Kidney epithelial cell (primary cell): Measurements from ENCODE around the gene DNMT1. TPM values are rescaled to one million over a fixed set of nuclear protein-coding genes. Genes with fewer than 3 reads are reported as not detected.

Source experiments
- DNase-seq: peaks from one replicate; pipeline ENCODE4 v3.0.0-alpha.2; 2010; ENCODE audit warnings: low read depth
- H3K27me3 ChIP-seq: 2 replicates; pipeline ENCODE4 v1.6.0; 2011; ENCODE audit warnings: low read length; ENCODE audit not compliant: control insufficient read depth, insufficient read depth
- H3K36me3 ChIP-seq: 2 replicates; pipeline ENCODE4 v1.5.1; 2011; ENCODE audit warnings: low read length; ENCODE audit not compliant: control insufficient read depth, insufficient read depth
- H3K4me3 ChIP-seq: 2 replicates; pipeline ENCODE4 v1.5.1; 2011; ENCODE audit warnings: low read depth, mild to moderate bottlenecking, control low read depth, low read length
- total RNA-seq: library from RNA; depleted of rRNA; stranded (reverse); fragments of >200 nt; gene quantifications from 2 replicates; pipeline ENCODE4 v1.2.3, GENCODE V29; 2015
- TF ChIP-seq, protein P1 (sequence below): IDR thresholded peaks from 2 replicates; pipeline ENCODE4 v1.5.1; 2011; ENCODE audit warnings: mild to moderate bottlenecking, moderate library complexity, low read length, control low read depth, inconsistent platforms; ENCODE audit not compliant: insufficient read depth, poor library complexity, severe bottlenecking

The DNMT1 gene
- total RNA-seq, 1 donor from 2014 or later, result 66.9 TPM

DNA sequence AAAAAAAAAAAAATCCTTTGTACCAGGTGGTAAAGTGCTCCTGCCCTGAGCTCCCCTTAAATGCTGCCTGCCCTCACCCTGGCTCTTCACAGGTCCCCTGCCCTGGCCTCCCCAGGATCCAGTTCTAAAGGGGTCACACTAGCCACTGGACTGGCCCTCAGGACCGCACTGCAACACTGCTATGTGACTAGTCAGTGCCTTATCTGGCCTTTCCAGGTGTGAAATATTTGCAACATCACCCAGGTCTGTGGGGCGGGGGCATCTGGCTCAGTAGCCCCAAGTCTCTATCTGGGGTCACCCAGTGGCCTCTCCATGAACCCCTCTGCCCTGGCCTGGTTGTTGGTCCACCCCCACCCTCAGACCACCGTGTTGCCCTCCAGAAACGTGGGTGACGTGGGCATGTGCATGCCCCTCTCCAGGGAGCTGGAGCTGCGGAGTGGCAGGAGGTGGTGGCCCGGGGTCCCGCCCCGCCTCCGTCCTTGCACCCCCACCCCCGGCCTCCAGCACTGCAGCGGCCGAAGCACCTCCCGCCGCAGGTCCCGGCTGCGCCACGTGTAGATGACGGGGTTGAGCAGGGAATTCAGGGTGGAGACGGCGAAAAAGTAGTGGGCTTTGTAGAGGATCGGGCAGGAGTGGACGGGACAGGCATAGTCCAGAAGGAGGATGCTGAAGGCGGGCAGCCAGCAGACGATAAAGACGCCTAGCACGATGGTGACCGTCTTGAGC, 28.9 kb upstream of the DNMT1 start:
- no peaks in the 10 kb centered on the region for H3K27me3 ChIP-seq
- no peak overlapping the region for H3K4me3 ChIP-seq
- H3K36me3 ChIP-seq, result no peaks in the 10 kb centered on the region
- DNase-seq, result no peak
- TF ChIP-seq, protein P1, sequence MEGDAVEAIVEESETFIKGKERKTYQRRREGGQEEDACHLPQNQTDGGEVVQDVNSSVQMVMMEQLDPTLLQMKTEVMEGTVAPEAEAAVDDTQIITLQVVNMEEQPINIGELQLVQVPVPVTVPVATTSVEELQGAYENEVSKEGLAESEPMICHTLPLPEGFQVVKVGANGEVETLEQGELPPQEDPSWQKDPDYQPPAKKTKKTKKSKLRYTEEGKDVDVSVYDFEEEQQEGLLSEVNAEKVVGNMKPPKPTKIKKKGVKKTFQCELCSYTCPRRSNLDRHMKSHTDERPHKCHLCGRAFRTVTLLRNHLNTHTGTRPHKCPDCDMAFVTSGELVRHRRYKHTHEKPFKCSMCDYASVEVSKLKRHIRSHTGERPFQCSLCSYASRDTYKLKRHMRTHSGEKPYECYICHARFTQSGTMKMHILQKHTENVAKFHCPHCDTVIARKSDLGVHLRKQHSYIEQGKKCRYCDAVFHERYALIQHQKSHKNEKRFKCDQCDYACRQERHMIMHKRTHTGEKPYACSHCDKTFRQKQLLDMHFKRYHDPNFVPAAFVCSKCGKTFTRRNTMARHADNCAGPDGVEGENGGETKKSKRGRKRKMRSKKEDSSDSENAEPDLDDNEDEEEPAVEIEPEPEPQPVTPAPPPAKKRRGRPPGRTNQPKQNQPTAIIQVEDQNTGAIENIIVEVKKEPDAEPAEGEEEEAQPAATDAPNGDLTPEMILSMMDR, result no peak

DNA sequence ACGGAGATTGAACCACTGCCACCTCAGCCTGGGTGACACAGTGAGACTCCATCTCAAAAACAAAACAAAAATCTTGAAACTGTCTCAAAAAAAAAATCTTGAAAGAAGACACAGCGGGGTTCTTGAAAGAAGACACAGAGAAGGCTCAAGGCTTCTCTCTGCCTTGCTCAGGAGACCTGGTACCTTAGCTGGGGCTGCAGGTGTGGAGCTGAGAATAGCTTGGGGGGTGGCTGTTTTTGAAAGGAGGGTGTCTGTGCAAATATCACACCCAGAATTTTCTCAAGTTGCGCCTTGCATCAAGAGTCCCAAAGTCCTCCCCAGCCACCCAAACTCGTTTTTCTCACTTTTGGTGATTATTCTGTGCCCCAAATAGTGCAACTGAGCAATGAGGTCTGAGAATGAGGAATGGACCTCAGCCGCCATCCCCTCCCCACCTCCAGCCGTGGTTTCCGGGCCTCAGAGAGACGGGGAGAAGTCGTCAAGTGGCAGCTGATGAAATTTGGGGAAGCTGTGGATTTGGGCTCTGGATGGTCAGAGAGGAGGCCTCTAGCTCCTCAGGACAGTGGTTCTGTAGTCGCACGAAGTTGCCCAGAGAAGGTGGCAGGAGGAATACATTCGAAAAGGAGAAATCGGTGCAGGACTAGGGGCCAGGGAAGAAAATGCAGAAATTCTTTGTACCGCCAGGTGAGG, 27.6 kb upstream of the DNMT1 start:
- DNase-seq, result no peak
- Histone ChIP-seq H3K27me3 (no peaks in the 10 kb centered on the region), H3K36me3 (no peaks in the 10 kb centered on the region), H3K4me3 (no peak overlapping the region)
- TF ChIP-seq, protein P1, result no peak

DNA sequence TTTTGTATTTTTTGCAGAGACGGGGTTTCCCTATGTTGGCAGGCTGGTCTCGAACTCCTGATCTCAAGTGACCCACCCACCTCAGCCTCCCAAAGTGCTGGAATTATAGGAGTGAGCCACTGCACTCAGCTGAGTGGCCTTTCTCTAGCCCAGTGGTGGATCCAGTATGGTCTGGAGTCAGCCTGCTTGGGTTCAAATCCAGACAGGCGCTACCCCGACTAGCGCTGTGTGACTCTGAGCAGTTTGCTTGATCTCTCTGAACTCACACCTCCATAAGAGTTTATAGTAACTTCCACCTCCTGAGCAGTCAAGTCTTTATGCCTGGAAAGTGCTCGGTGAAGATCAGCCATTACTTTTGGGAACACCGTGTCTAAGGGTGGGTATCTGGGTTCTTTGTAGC, 25.9 kb upstream of the DNMT1 start:
- H3K4me3 ChIP-seq, result no peak overlapping the region
- H3K27me3 ChIP-seq, result no peaks in the 10 kb centered on the region
- TF ChIP-seq, protein P1, result no peak
- no peak for DNase-seq
- H3K36me3 ChIP-seq, result no peaks in the 10 kb centered on the region

DNA sequence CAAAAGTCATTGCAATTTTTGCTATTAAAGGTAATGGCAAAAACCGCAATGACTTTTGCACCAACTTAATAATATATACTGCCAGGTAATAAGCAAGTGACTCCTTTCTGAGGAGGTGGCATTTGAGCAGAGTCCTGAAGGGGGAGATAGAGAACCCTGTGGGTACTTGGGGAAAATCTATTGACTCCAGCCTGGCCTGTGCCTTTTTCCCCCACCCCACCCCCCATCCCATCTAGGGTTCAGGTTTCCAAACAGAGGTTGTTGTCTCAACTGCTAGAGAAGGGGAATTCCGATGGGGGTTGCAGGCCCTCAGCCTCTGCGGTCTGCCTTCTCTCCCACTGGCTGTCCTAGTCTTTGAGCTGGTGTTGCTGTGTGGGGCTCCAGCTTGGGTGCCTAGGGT, 24.9 kb upstream of the DNMT1 start:
- TF ChIP-seq, protein P1, result peak; percentile 31
- no peaks in the 10 kb centered on the region for H3K36me3 ChIP-seq
- no peaks in the 10 kb centered on the region for H3K27me3 ChIP-seq
- no peak overlapping the region for H3K4me3 ChIP-seq
- no peak for DNase-seq

DNA sequence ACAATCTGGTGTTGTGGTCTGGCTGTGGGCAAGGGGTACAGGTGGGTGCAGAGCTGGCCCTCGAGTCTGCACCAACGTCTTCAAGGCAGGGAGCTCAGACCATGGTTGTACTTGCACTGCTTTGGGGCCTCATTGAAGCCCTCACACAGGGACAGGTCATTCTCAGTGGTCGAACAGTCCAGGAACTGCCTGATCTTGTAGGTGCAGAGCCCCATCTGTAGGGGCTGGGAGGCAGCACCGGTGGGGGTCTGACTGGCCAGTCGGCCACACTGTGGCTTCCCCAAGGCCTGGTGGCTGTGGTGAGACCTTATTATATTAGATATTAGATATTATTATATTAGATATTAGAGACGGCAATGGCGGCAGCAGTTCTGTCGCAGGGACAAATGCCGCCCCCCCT, 22.3 kb upstream of the DNMT1 start:
- TF ChIP-seq, protein P1, result no peak
- no peak for DNase-seq
- H3K4me3 ChIP-seq, result no peak overlapping the region
- H3K27me3 ChIP-seq, result no peaks in the 10 kb centered on the region
- no peaks in the 10 kb centered on the region for H3K36me3 ChIP-seq
